B cell (primary cell): ENCODE measurements around the gene TMEM125. TPM values are rescaled to one million over a fixed set of nuclear protein-coding genes. Genes with fewer than 3 reads are reported as not detected.

Source experiments
- ATAC-seq: fragments of 200-7000 bp; cut with Tn5 transposase; one replicate; pipeline ENCODE4 v1.10.0; 2021; ENCODE audit warnings: low read depth, mild to moderate bottlenecking, moderate number of reproducible peaks, moderate library complexity
- CTCF ChIA-PET: fragments of 350-600 bp; sonication (Branson Sonifier 250); formaldehyde crosslinking; loops from one replicate; lab custom pipeline; 2021; ENCODE audit warnings: antibody characterized with exemption, inconsistent platforms; lab: Charles Lee
- POLR2A ChIA-PET: fragments of 350-600 bp; sonication (Branson Sonifier 250); formaldehyde crosslinking; loops from one replicate; lab custom pipeline; 2021; ENCODE audit warnings: antibody characterized with exemption; lab: Charles Lee
- DNase-seq: peaks from one replicate; pipeline ENCODE4 v3.0.0; 2013
- H2AFZ ChIP-seq: 2 replicates; pipeline ENCODE4 v1.6.1; 2012; ENCODE audit warnings: mild to moderate bottlenecking, low read depth, low read length; ENCODE audit not compliant: insufficient read depth, poor library complexity, severe bottlenecking
- H3K27ac ChIP-seq, 2 donors: 1 replicate in 1 of 2; 2 replicates in 1 of 2; pipeline ENCODE4 v1.5.1; 2012 to 2013; ENCODE audit warnings: low read length in 2 of 2, mild to moderate bottlenecking in 2 of 2, moderate library complexity in 1 of 2
- H3K27me3 ChIP-seq, 4 experiments: fragments of 200-600 bp in 1 of 4; sonication (generic) in 1 of 4; replicated peaks in 1 of 4; 1 replicate in 2 of 4; 2 replicates in 2 of 4; pipeline versions ENCODE4 v1.6.1 to v1.7.0; 2013 to 2016; ENCODE audit warnings: low read length in 3 of 4, mild to moderate bottlenecking in 2 of 4, mixed read lengths in 1 of 4, moderate library complexity in 1 of 4; ENCODE audit not compliant: insufficient read depth in 4 of 4, control insufficient read depth in 3 of 4; ENCODE audit errors: control extremely low read depth in 1 of 4
- H3K36me3 ChIP-seq, 2 experiments: replicated peaks in 1 of 2; 1 replicate in 1 of 2; 2 replicates in 1 of 2; pipeline versions ENCODE4 v1.6.1 to v1.7.1; 2013; ENCODE audit warnings: low read length in 1 of 2; ENCODE audit not compliant: insufficient read depth in 2 of 2, control insufficient read depth in 1 of 2; ENCODE audit errors: control extremely low read depth in 1 of 2, extremely low read depth in 1 of 2
- H3K4me1 ChIP-seq, 2 donors: fragments of 200-600 bp in 1 of 2; sonication (generic) in 1 of 2; 1 replicate in 1 of 2; 2 replicates in 1 of 2; pipeline versions ENCODE4 v1.5.1 to v1.6.1; 2013 to 2017; ENCODE audit warnings: low read length in 2 of 2; ENCODE audit not compliant: control insufficient read depth in 2 of 2, insufficient read depth in 2 of 2
- H3K4me2 ChIP-seq: replicated peaks from 2 replicates; pipeline ENCODE3; 2012; ENCODE audit warnings: mild to moderate bottlenecking, low read depth, low read length; ENCODE audit not compliant: poor library complexity, severe bottlenecking
- H3K4me3 ChIP-seq, 5 experiments: fragments of 200-600 bp in 1 of 5; sonication (generic) in 1 of 5; 1 replicate in 3 of 5; 2 replicates in 2 of 5; pipeline versions ENCODE4 v1.5.1 to v1.7.0; 2011 to 2016; ENCODE audit warnings: low read length in 4 of 5, mild to moderate bottlenecking in 4 of 5, low read depth in 2 of 5, control low read depth in 1 of 5, moderate library complexity in 1 of 5; ENCODE audit not compliant: insufficient read depth in 1 of 5; ENCODE audit errors: control extremely low read depth in 1 of 5, extremely low read depth in 1 of 5
- H3K79me2 ChIP-seq: fragments of 200-600 bp; sonication (generic); one replicate; pipeline ENCODE4 v1.6.0; 2016; ENCODE audit warnings: low read length; ENCODE audit not compliant: control insufficient read depth, insufficient read depth
- H3K9ac ChIP-seq: fragments of 200-600 bp; sonication (generic); 2 replicates; pipeline ENCODE4 v1.6.1; 2017; ENCODE audit warnings: mild to moderate bottlenecking, low read length, moderate library complexity
- H3K9me3 ChIP-seq, 3 donors: one replicate each; pipeline versions ENCODE4 v1.6.1 to v1.7.1; 2013; ENCODE audit warnings: low read length in 2 of 3; ENCODE audit not compliant: control insufficient read depth in 2 of 3, insufficient read depth in 1 of 3; ENCODE audit errors: control extremely low read depth in 1 of 3
- H4K20me1 ChIP-seq: 2 replicates; pipeline ENCODE4 v1.6.0; 2012; ENCODE audit warnings: mild to moderate bottlenecking, low read length; ENCODE audit not compliant: insufficient read depth, control insufficient read depth, poor library complexity, severe bottlenecking
- H3K27ac Mint-ChIP-seq: one replicate; pipeline ENCODE4 v1.8.0; 2021; ENCODE audit warnings: mixed read lengths
- H3K27me3 Mint-ChIP-seq: one replicate; pipeline ENCODE4 v1.8.0; 2021; ENCODE audit warnings: mixed read lengths
- H3K4me1 Mint-ChIP-seq: one replicate; pipeline ENCODE4 v1.8.0; 2021; ENCODE audit warnings: mixed read lengths
- H3K4me3 Mint-ChIP-seq: one replicate; pipeline ENCODE4 v1.8.0; 2021; ENCODE audit warnings: mixed read lengths
- H3K9me3 Mint-ChIP-seq: one replicate; pipeline ENCODE4 v1.8.0; 2022; ENCODE audit warnings: mixed read lengths; ENCODE audit not compliant: insufficient read depth
- CTCF ChIP-seq: fragments of 200-600 bp; IDR thresholded peaks from one replicate; pipeline ENCODE4 v1.8.0; 2022; ENCODE audit warnings: antibody characterized with exemption, mild to moderate bottlenecking
- EZH2 ChIP-seq: IDR thresholded peaks from 2 replicates; pipeline ENCODE4 v1.6.1; 2012; ENCODE audit warnings: borderline replicate concordance, low read depth, mild to moderate bottlenecking, moderate library complexity, low read length; ENCODE audit not compliant: insufficient read depth, poor library complexity, severe bottlenecking
- WGBS: methylation state at CpG from one replicate; pipeline ENCODE4 v1.1.5; 2013; ENCODE audit warnings: missing lambda C conversion rate; ENCODE audit not compliant: insufficient coverage; 5-methylcytosine and 5-hydroxymethylcytosine counted together
- intact Hi-C: fragments of 100-400 bp; cut with micrococcal nuclease; formaldehyde crosslinking; loops from one replicate; pipeline ENCODE4 v1.10.0; 2022
- polyA plus RNA-seq: library from polyadenylated mRNA; depleted of rRNA; stranded (reverse); fragments of >200 nt; gene quantifications from 2 replicates; pipeline ENCODE4 v1.2.3, GENCODE V29; 2012
- total RNA-seq, 2 donors: library from RNA; stranded (reverse); fragments of 120-200 nt in 1 of 2; gene quantifications; 1 replicate in 1 of 2; 2 replicates in 1 of 2; pipeline versions ENCODE4 v1.2.3 to v1.2.4, GENCODE V29; 2013 to 2022

TMEM125 gene
- total and polyA plus RNA-seq, 2 donors (not counting 1 experiment from before 2014, with no cell fraction given) = not detected

- intact Hi-C loops = no loop called here
- H3K9me3 ChIP-seq = no peaks in the 10 kb centered on the region
- no peaks in the 10 kb centered on the region for H3K27me3 Mint-ChIP-seq
- H3K4me1 ChIP-seq = no peaks in the 10 kb centered on the region
- TF ChIP-seq EZH2 (no peak), CTCF (no peak)
- H3K9me3 Mint-ChIP-seq = no peaks in the 10 kb centered on the region
- no peak overlapping the region for H2AFZ ChIP-seq
- WGBS = no CpG with 5 or more reads among the region's 5 CpGs
- no peak overlapping the region for H3K27ac Mint-ChIP-seq
- no peak overlapping the region for H3K27ac ChIP-seq
- H3K4me3 ChIP-seq = no peak overlapping the region
- no peak for ATAC-seq
- no peak overlapping the region for H3K9ac ChIP-seq
- no peak overlapping the region for H3K4me3 Mint-ChIP-seq
- H3K79me2 ChIP-seq = no peaks in the 10 kb centered on the region
- ChIA-PET CTCF (no interaction called here), POLR2A (no interaction called here)
- no peaks in the 10 kb centered on the region for H3K36me3 ChIP-seq
- H3K4me2 ChIP-seq = no peak overlapping the region
- H3K27me3 ChIP-seq = no peaks in the 10 kb centered on the region
- no peak for DNase-seq
- no peaks in the 10 kb centered on the region for H4K20me1 ChIP-seq
- no peaks in the 10 kb centered on the region for H3K4me1 Mint-ChIP-seq
Measured at GRCh38 chr1:43319288-43319687, 49.5 kb downstream of the TMEM125 start.

- Mint-ChIP-seq H3K27ac (no peak overlapping the region), H3K4me1 (no peaks in the 10 kb centered on the region), H3K4me3 (no peak overlapping the region), H3K9me3 (peaks cover 2% of the 10 kb centered on the region), H3K27me3 (no peaks in the 10 kb centered on the region)
- 100% methylated on average over 2 of the region's 3 CpGs for WGBS
- no peak overlapping the region for H3K4me3 ChIP-seq
- ATAC-seq (no peak), DNase-seq (no peak)
- intact Hi-C loops = no loop called here
- ChIA-PET POLR2A (no interaction called here), CTCF (no interaction called here)
- no peaks in the 10 kb centered on the region for H3K36me3 ChIP-seq
- no peak overlapping the region for H3K9ac ChIP-seq
- H3K9me3 ChIP-seq = peaks cover 0 to 3% (median 0%) of the 10 kb centered on the region in 3 donors
- H3K4me1 ChIP-seq = no peaks in the 10 kb centered on the region
- no peak overlapping the region for H3K27ac ChIP-seq
- H3K79me2 ChIP-seq = no peaks in the 10 kb centered on the region
- H3K4me2 ChIP-seq = no peak overlapping the region
- no peak overlapping the region for H2AFZ ChIP-seq
- H3K27me3 ChIP-seq = no peaks in the 10 kb centered on the region
- TF ChIP-seq CTCF (no peak), EZH2 (no peak)
- H4K20me1 ChIP-seq = no peaks in the 10 kb centered on the region
Measured at GRCh38 chr1:43319766-43320165, 50.0 kb downstream of the TMEM125 start.
